WI38 (cell line): ENCODE measurements around the gene PHF3.

Experiments used
- H3K4me3 ChIP-seq: 2 replicates; pipeline ENCODE4 v1.5.1; 2011; ENCODE audit warnings: low read depth, mild to moderate bottlenecking, control low read depth, low read length
- TF ChIP-seq, protein P1 (sequence below): IDR thresholded peaks from 2 replicates; pipeline ENCODE4 v1.5.1; 2012; ENCODE audit warnings: low read depth, mild to moderate bottlenecking, control low read depth, low read length

Gene PHF3

DNA sequence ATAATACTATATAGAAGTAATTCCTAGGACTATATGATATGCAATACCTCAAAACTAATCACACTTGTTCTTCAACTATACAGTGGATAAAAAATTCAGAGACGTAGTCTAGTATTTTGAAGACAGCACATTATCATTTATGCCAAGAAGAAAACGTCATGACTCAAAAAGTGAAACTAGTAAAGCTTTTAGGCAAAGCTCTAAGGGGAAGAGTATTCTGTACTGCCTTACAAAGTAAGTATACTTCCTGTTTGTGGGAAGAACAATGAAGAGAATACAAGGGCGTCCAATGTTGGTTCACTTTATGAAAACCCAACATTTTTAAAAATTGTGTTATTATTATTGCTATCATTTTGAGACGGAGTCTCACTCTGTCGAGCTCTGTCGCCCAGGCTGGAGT lies 35.5 kb upstream of the PHF3 start:
- TF ChIP-seq, protein P1, sequence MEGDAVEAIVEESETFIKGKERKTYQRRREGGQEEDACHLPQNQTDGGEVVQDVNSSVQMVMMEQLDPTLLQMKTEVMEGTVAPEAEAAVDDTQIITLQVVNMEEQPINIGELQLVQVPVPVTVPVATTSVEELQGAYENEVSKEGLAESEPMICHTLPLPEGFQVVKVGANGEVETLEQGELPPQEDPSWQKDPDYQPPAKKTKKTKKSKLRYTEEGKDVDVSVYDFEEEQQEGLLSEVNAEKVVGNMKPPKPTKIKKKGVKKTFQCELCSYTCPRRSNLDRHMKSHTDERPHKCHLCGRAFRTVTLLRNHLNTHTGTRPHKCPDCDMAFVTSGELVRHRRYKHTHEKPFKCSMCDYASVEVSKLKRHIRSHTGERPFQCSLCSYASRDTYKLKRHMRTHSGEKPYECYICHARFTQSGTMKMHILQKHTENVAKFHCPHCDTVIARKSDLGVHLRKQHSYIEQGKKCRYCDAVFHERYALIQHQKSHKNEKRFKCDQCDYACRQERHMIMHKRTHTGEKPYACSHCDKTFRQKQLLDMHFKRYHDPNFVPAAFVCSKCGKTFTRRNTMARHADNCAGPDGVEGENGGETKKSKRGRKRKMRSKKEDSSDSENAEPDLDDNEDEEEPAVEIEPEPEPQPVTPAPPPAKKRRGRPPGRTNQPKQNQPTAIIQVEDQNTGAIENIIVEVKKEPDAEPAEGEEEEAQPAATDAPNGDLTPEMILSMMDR, result no peak
- no peak overlapping the region for H3K4me3 ChIP-seq

DNA sequence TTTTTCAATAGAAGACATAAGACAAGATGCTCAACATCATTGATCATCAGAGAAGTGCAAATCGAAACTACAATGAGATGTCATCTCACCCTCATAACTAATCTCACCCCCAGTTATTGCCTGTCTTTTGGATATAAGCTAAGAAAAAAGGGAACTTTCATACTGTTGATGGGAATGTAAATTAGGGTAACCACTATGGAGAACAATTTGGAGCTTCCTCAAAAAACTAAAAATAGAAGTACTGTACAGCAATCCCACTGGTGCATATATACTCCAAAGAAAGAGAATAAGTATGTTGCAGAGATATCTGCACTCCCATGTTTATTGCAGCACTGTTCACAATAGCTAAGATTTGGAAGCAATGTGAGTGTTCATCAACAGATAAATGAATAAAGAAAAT lies 26.4 kb upstream of the PHF3 start:
- H3K4me3 ChIP-seq, result no peak overlapping the region
- TF ChIP-seq, protein P1, result no peak

DNA sequence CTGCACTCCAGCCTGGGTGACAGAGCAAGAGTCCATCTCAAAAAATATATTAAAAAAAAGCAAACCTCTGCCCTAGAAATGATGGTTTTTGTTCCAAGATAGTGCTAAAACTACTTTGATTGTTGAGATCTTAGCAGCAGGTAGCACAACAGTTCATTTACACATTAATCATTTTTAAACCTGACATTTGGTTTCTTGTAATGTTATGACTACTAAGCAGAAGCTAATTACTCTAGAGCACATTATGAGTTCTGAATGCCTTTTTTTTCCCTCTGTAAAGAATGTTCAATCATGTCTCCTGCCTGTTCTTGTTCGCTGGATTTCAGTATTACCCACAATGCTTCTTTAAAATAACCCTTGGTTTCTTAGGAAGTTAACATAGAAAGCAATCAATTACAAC lies 24.7 kb upstream of the PHF3 start:
- no peak overlapping the region for H3K4me3 ChIP-seq
- TF ChIP-seq, protein P1, result no peak

DNA sequence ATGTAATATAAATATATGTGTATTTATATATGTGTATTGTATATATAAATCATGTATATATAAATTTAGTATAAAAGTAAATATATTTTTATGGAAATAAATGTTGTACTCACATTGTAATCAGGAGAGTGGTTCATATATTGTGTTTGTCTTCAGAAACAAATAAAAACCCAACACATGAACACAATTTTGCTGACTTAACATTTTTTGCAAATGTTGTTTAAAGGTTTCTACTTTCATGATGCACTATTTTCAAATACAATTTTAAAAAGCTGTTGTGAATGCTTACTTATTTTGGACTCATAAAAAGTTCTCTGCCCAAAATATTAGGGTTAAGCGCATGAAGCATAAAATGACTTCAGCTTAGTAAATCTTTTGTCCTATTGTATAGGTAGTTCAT lies 24.0 kb upstream of the PHF3 start:
- no peak overlapping the region for H3K4me3 ChIP-seq
- TF ChIP-seq, protein P1, result no peak

DNA sequence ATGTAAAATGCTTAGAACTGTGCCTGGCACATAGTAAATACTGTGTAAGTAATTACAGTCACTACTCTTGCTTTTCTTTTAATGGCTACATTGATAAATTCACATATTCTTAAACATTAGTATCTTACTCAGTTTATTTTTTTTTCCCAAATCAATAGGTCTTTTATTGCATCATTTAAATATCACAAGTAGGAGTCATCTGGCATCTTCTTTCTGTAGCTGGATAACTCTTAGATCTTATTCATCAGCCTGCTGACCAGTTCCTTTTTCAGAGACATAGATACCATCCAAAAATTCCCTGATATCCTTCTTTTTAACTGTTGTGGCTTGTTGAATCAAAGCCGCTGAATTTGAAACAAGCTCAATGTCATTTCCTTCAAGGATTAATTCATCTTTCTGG lies 20.0 kb upstream of the PHF3 start:
- H3K4me3 ChIP-seq, result no peak overlapping the region
- TF ChIP-seq, protein P1, result no peak

DNA sequence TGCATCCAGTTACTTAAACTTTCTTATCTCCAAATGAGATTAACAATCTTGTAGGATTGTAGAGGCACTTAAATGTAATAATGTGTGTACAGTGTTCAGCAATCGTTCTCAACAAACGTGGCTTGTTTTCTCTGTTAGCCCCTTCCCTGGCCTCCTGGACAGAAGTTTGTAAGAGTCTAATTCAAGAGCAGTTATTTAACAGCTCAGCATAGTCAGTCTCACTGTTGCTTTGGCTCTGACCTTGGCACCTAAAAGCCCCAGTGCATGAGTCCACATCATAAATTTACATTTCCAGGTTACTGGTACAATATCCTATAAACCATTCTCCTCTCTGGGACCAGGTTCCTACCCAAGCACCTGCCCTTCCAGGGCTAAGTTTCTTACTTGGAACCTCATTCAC lies 11.5 kb upstream of the PHF3 start:
- TF ChIP-seq, protein P1, result no peak
- no peak overlapping the region for H3K4me3 ChIP-seq

DNA sequence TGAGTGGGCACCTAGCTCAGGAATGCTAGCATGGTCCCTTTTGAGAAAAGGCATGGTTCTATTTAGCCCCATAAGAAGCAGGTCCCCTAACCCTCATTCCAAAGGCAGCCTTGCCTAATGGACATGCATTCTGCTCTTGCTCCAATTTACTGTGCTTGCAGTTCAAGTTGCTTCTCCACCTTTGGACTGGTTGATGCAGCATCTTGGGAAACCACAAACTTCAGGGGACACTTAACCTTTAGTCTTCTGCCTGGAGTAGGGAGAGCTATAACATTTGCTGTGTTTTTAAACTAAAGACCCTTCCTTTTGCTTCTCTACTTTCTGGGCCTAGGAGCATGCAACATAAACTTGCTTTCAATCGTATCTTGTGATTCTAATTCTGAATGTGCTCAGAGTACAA lies 5.1 kb upstream of the PHF3 start:
- TF ChIP-seq, protein P1, result no peak
- no peak overlapping the region for H3K4me3 ChIP-seq

DNA sequence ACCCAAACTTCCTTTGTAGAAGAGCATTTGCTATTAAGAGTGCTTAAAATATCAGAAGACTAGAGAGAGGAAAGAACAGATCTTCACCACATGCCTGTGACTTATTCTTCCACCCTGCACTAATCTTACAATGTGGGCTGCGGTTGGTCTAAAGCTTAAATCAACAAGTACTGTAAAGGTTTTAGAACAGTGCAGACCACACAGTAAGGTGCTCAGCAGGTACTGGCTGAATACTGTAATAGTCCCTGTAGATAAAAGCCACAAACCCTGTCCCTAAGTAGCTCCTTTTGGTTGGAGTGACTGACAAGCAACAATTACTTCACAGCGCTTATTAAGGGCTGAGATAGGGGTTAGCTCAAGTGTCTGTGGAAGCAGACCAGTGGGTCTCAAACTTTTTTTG lies 972 bp upstream of the PHF3 start:
- TF ChIP-seq, protein P1, result no peak
- no peak overlapping the region for H3K4me3 ChIP-seq
